NCI-H128 (cell line): ENCODE data around the gene AMFR.
"Not testable (repeated sequence)": the region's sequence is repeated elsewhere in the genome, so short reads cannot be mapped to it uniquely, and the experiment has no call there.

Experiments used
- DNase-seq: peaks from one replicate; lab custom pipeline; 2025; ENCODE audit not compliant: unreplicated experiment; lab: John Stamatoyannopoulos, UW

The AMFR gene

GRCh38 chr16:56396724-56397123, 28.6 kb downstream of the AMFR start:
- DNase-seq: not testable (repeated sequence)

- no peak for DNase-seq
These were observed 35.8 kb downstream of the AMFR start for GRCh38 chr16:56389554-56389953.

GRCh38 chr16:56388209-56388608, 37.1 kb downstream of the AMFR start:
- no peak for DNase-seq

DNA sequence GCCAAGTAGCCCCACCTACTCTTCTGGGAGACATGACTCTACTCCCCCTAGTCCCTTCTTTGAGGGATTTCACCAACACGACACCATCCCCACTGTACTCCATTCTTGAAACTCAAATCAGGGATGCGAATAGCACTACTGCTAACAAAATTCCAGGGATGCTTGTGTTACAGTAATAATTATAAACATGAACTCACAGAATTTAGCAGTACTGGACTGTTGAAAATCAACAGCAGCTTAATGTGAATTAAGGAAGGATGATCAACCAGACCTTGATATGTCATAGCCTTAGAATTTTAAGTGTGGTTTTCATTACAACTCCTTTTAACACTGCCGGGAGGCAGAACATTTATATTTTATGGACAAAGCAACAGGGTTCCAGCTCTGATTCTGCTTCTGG, 37.9 kb downstream of the AMFR start:
- no peak for DNase-seq

GRCh38 chr16:56384074-56384721, 41.1 kb downstream of the AMFR start:
- no peak for DNase-seq

DNA sequence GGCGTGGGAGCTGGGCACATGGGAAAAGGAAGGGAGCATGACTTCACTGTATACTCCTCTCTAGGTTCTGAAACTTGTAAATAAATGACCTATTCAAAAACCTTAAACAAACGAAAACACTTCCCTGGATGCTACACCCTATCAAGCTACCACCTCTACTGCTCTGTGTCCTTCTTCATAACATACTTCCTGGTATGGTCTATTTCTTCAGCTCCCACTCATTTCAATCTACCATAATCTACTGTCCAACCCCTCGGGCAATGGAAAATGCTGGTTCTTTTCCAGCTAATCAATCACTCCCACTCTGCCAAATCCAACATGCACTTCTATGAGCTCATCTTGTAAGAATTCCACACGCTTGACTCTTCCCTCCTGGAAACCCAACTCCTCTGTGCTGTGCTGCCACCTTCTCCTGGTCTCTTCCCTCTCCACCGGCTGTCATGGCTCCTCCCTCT, 42.4 kb downstream of the AMFR start:
- DNase-seq: no peak

DNA sequence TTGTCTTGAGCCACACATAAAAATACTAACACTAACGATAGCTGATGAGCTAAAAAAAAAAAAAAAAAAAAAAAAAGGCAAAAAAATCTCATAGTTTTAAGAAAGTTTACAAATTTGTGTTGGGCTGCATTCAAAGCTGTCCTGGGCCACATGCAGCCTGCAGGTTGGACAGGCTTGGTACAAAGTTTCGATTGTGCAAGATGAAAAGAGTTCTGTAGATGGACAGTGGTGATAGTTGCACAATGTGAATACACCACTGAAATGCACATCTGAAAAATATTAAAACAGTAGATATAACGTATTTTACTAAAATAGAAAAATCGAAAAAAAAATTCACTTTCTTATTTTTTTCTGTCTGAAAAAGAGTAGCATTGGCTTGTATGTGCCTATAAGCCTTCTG, 42.9 kb downstream of the AMFR start:
- no peak for DNase-seq

DNA sequence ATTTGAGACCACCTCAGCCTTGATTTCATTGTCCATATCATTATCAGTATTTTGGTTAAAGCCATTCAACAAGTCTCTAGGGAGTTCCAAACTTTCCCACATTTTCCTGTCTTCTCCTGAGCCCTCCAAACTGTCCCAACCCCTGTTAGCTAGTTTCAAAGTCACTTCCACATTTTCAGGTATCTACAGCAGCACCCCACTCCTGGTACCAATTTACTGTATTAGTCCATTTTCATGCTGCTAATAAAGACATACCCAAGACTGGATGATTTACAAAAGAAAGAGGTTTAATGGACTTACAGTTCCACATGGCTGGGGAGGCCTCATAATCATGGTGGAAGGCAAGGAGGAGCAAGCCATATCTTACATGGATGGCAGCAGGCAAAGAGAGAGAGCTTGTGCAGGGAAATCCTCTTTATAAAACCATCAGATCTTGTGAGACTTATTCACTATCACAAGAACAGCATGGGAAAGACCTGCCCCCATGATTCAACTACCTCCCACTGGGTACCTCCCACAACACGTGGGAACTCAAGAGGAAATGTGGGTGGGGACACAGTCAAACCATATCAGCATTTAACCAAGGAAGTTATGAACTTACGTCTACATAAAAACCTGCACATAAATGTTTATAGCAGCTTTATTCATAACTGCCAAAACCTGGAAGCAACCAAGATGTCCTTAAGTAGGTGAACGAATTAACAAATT, 44.4 kb downstream of the AMFR start:
- not testable (repeated sequence) for DNase-seq

- DNase-seq: not testable (repeated sequence)
These were observed 46.3 kb downstream of the AMFR start for GRCh38 chr16:56379044-56379443.

- DNase-seq: not testable (repeated sequence)
These were observed 49.6 kb downstream of the AMFR start for GRCh38 chr16:56375792-56376191.

DNA sequence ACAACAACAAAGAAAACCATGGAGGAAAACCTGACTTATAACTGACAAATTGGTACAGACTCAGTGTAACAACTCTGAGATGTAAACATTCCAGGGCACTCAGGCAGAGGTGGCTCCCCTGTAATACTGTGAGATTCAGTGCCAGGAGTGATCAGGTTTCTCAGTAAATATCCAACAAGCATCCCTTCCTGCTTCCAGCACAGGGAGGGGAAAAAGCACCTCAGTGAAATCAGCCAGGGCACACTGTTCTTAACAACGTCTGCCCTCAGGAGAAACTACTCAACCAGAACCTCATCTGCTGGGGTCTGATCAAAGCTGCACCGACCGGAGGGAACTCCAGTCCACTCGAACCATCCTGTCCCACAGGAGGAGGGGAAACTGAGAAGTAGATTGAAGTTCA, 52.3 kb downstream of the AMFR start:
- DNase-seq: no peak

- no peak for DNase-seq
These were observed 53.2 kb downstream of the AMFR start for GRCh38 chr16:56372013-56372634.

GRCh38 chr16:56371660-56371937, 53.7 kb downstream of the AMFR start:
- DNase-seq: no peak

- no peak for DNase-seq
These were observed 54.3 kb downstream of the AMFR start for GRCh38 chr16:56370875-56371659.

- no peak for DNase-seq
These were observed 55.0 kb downstream of the AMFR start for GRCh38 chr16:56370185-56370874.

DNA sequence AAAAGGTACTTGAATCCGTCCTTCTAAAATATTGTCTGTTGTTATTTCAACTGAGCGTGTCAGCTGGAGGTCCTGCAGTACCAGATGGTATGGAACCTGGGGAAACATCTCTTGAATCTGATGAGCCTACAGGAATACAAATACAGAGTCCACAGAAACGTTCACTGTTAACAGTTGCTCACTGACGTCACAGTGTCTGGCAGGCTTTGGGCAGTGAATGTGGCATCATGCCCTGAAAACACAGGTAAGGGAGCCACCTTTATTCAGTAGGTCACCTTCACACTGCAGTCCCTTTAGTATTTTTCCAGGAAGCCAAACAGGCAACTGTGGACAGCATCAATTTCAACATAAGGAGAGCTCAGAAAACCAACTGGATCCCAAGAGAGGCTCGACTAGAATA, 56.1 kb downstream of the AMFR start:
- DNase-seq: no peak

DNA sequence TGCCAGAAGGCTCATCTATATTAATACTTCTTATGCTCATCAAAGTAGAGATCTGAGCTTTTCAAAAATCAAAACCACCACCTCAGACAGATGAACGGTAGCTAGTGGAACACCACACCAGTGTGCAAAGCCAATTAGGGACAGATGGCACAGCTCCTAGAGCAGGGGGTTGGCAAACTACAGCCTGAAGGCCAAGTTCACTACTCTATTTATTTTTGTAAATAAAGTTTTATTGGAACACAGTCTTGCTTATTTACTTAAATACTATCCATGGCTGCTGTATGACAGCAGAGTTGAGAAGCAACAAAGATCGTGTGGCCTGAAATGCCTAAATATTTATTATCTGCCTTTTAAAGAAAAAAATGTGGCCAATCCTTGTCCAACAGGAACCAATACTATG, 56.8 kb downstream of the AMFR start:
- no peak for DNase-seq

- no peak for DNase-seq
These were observed 57.6 kb downstream of the AMFR start for GRCh38 chr16:56367764-56368163.

DNA sequence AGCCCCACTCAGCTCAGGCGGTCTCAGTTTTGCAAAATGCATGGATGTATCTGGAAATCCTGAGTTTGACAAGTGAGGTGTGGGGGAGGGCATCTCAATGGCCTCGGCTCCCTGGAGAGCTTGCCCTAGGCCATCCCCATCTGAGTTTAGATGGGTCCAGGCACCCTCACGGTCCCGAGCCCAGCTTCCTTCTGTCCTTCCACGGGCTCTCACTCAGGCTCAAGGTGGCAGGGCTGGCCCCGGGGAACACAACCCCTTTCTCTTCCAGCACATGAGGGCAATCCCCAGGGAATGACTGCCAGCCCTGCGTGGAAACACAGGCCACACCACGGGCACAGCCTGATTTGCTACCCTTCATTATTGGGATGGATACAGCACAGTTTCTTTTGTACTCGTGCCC, 58.4 kb downstream of the AMFR start:
- no peak for DNase-seq

DNA sequence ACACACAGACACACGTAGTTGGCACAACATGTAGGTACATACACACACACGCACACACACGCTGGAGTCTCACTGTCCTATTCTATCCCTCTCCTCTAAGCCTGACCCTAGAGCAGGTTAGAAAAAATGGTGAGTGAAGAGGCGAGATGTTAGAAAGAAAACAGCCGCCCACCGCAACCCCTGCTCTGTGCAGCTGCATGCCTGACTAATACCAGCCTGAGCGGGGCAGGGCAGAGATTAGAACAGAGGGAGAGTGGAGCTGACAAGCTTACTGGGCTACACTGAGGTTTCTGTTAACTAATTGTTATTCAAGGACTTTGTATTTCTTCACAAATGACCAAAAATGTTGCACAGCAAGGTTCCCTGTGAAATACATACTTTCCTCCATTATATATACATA, 59.8 kb downstream of the AMFR start:
- no peak for DNase-seq

- no peak for DNase-seq
These were observed 60.5 kb downstream of the AMFR start for GRCh38 chr16:56364865-56365264.
